ENCODE results near the gene EIF2A. TPM values are rescaled to one million over a fixed set of nuclear protein-coding genes. Genes with fewer than 3 reads are reported as not detected.
A peak's percentile ranks its signal among the peaks of the same experiment; 100 is the strongest.

The EIF2A gene
- polyA plus RNA-seq, 2 of the 4 experiments (the other 2 are of a cell fraction), result 105 to 141 TPM

DNA sequence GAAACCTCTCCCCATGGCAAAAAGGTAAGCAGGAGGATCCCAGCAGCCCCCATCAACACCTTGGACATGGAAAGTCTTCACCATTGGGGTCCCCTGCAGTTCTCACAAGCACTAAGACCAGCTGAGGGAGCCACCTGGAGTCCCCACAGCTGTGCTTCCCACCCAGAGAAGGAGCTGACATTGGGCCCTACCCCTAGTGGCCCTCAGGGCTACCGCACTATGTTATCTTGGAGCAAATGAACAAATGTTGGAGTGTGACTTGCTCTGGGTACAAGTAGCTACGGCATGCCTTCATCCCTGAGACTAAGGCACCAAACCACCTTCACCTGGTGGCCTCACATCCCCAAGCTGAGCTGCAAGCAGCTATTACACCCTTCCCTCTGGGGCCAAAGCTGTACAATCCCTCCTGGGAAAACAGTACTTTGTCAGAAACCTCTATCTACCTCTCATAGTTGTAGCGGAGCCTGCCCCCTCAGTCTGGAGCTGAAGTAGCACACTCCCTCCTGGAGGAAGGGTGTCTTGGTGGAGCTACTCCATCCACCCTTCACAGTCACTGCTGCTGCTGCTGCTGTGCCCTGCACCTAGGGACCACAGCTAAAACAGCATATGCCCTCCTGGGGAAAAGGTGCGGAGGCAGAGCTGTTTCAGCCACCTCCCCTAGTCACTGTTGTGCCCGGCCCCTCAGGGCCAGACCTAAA is 43.0 kb upstream of the EIF2A start:
- TF ChIP-seq, protein P1, sequence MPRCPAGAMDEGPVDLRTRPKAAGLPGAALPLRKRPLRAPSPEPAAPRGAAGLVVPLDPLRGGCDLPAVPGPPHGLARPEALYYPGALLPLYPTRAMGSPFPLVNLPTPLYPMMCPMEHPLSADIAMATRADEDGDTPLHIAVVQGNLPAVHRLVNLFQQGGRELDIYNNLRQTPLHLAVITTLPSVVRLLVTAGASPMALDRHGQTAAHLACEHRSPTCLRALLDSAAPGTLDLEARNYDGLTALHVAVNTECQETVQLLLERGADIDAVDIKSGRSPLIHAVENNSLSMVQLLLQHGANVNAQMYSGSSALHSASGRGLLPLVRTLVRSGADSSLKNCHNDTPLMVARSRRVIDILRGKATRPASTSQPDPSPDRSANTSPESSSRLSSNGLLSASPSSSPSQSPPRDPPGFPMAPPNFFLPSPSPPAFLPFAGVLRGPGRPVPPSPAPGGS (IDR thresholded peaks at IDR 0.05), result no peak
- no peak for TF ChIP-seq EP300 (IDR thresholded peaks at IDR 0.05)
- no peak for TF ChIP-seq CBX2 (IDR thresholded peaks at IDR 0.05; ENCODE audit: borderline replicate concordance, low read depth)
- no peak for TF ChIP-seq JUNB (IDR thresholded peaks at IDR 0.05)
- no peak for TF ChIP-seq RAD21 (conservative IDR thresholded peaks at IDR 0.05 in 1 of 2, IDR thresholded peaks at IDR 0.05 in 1 of 2)
- TF ChIP-seq FOXS1 (CRISPR knock-in tag; IDR thresholded peaks at IDR 0.05), result no peak
- no peak for TF ChIP-seq FOSL2 (IDR thresholded peaks at IDR 0.05)
- TF ChIP-seq FOSL2 (CRISPR knock-in tag; IDR thresholded peaks at IDR 0.05), result no peak
- no peak for TF ChIP-seq CHD4 (IDR thresholded peaks at IDR 0.05; ENCODE audit: borderline replicate concordance)
- no peak for TF ChIP-seq RARB (CRISPR knock-in tag; IDR thresholded peaks at IDR 0.05)
- TF ChIP-seq RCOR1 (IDR thresholded peaks at IDR 0.05; ENCODE audit: low read depth, low read length), result no peak
- TF ChIP-seq RNF2 (IDR thresholded peaks at IDR 0.05; ENCODE audit: borderline replicate concordance, low read depth), result no peak
- TF ChIP-seq, protein P2, sequence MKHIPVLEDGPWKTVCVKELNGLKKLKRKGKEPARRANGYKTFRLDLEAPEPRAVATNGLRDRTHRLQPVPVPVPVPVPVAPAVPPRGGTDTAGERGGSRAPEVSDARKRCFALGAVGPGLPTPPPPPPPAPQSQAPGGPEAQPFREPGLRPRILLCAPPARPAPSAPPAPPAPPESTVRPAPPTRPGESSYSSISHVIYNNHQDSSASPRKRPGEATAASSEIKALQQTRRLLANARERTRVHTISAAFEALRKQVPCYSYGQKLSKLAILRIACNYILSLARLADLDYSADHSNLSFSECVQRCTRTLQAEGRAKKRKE (CRISPR knock-in tag; IDR thresholded peaks at IDR 0.05; ENCODE audit: low read depth), result no peak
- TF ChIP-seq, protein P3, sequence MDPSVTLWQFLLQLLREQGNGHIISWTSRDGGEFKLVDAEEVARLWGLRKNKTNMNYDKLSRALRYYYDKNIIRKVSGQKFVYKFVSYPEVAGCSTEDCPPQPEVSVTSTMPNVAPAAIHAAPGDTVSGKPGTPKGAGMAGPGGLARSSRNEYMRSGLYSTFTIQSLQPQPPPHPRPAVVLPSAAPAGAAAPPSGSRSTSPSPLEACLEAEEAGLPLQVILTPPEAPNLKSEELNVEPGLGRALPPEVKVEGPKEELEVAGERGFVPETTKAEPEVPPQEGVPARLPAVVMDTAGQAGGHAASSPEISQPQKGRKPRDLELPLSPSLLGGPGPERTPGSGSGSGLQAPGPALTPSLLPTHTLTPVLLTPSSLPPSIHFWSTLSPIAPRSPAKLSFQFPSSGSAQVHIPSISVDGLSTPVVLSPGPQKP (IDR thresholded peaks at IDR 0.05; ENCODE audit: low read depth, low read length), result no peak
- TF ChIP-seq, protein P4, sequence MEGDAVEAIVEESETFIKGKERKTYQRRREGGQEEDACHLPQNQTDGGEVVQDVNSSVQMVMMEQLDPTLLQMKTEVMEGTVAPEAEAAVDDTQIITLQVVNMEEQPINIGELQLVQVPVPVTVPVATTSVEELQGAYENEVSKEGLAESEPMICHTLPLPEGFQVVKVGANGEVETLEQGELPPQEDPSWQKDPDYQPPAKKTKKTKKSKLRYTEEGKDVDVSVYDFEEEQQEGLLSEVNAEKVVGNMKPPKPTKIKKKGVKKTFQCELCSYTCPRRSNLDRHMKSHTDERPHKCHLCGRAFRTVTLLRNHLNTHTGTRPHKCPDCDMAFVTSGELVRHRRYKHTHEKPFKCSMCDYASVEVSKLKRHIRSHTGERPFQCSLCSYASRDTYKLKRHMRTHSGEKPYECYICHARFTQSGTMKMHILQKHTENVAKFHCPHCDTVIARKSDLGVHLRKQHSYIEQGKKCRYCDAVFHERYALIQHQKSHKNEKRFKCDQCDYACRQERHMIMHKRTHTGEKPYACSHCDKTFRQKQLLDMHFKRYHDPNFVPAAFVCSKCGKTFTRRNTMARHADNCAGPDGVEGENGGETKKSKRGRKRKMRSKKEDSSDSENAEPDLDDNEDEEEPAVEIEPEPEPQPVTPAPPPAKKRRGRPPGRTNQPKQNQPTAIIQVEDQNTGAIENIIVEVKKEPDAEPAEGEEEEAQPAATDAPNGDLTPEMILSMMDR (IDR thresholded peaks at IDR 0.05), result no peak
- TF ChIP-seq HEYL (CRISPR knock-in tag; IDR thresholded peaks at IDR 0.05), result no peak
- POLR2A ChIA-PET, result no interaction called here
- DNase-seq (ENCODE audit: low read depth in 1 of 2, low spot score in 1 of 2) (no peak), ATAC-seq (peak; percentile 79 to 87), FAIRE-seq (no peak)
- 72% methylated on average over 5 of the region's 5 CpGs for WGBS (ENCODE audit: missing lambda C conversion rate)
- H3K9me3 ChIP-seq, result peaks cover 16% of the 10 kb centered on the region
- no peaks in the 10 kb centered on the region for H3K4me1 ChIP-seq
- H3K4me2 ChIP-seq, result no peak overlapping the region
- H3K4me3 ChIP-seq, result no peak overlapping the region
- H3K27ac ChIP-seq, result no peak overlapping the region
- CTCF ChIA-PET, result interaction anchor here (1.2 to 6.1 kb wide), 8 partner anchors 8 to 566 kb away, joined by 3 to 45 read pairs (median 6); no protein-coding TSS in a partner anchor

DNA sequence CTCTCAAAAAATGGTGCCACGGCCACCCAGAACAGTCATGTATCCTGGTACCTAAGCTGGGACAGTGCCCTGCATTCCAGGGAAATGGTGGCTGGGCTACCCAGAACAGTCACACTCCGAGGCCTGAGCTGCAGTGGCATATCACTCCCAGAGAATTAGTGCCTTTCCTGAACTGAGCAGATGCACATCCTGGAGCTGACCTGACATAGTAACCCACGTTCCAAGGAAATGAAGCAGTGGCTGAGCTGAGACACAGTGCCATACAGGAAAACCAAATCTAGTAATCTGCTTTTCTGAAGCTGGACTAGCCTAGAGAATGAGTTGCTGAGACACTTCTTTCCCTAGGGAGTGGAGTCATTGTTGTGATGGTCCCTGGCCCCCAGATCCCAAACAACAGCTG is 42.1 kb upstream of the EIF2A start:
- no peak overlapping the region for H3K27ac ChIP-seq
- ATAC-seq (no peak), FAIRE-seq (no peak), DNase-seq (ENCODE audit: low read depth in 1 of 2, low spot score in 1 of 2) (no peak)
- TF ChIP-seq FOSL2 (IDR thresholded peaks at IDR 0.05), result no peak
- no peak for TF ChIP-seq FOSL2 (CRISPR knock-in tag; IDR thresholded peaks at IDR 0.05)
- no peak for TF ChIP-seq BHLHE40 (IDR thresholded peaks at IDR 0.05; ENCODE audit: low read depth, low read length)
- no peak for TF ChIP-seq MYC (IDR thresholded peaks at IDR 0.05; ENCODE audit: borderline replicate concordance, low read length)
- TF ChIP-seq, protein P5, sequence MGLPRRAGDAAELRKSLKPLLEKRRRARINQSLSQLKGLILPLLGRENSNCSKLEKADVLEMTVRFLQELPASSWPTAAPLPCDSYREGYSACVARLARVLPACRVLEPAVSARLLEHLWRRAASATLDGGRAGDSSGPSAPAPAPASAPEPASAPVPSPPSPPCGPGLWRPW (IDR thresholded peaks at IDR 0.05), result no peak
- TF ChIP-seq, protein P6, sequence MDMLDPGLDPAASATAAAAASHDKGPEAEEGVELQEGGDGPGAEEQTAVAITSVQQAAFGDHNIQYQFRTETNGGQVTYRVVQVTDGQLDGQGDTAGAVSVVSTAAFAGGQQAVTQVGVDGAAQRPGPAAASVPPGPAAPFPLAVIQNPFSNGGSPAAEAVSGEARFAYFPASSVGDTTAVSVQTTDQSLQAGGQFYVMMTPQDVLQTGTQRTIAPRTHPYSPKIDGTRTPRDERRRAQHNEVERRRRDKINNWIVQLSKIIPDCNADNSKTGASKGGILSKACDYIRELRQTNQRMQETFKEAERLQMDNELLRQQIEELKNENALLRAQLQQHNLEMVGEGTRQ (IDR thresholded peaks at IDR 0.05), result no peak
- TF ChIP-seq PHF8 (IDR thresholded peaks at IDR 0.05; ENCODE audit: borderline replicate concordance, low read depth), result no peak
- TF ChIP-seq POLR2AphosphoS2 (conservative IDR thresholded peaks at IDR 0.05; ENCODE audit: low read length), result no peak
- TF ChIP-seq EHMT2 (IDR thresholded peaks at IDR 0.05; ENCODE audit: low read depth), result no peak
- TF ChIP-seq EP300 (IDR thresholded peaks at IDR 0.05), result no peak
- no peak for TF ChIP-seq CBX2 (IDR thresholded peaks at IDR 0.05; ENCODE audit: borderline replicate concordance, low read depth)
- no peak for TF ChIP-seq HOXA7 (CRISPR knock-in tag; IDR thresholded peaks at IDR 0.05)
- TF ChIP-seq, protein P7, sequence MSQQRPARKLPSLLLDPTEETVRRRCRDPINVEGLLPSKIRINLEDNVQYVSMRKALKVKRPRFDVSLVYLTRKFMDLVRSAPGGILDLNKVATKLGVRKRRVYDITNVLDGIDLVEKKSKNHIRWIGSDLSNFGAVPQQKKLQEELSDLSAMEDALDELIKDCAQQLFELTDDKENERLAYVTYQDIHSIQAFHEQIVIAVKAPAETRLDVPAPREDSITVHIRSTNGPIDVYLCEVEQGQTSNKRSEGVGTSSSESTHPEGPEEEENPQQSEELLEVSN (IDR thresholded peaks at IDR 0.05; ENCODE audit: borderline replicate concordance, low read depth), result no peak
- no peak for TF ChIP-seq SREBF2 (IDR thresholded peaks at IDR 0.05)
- TF ChIP-seq HDAC2 (IDR thresholded peaks at IDR 0.05), result no peak
- no peak for TF ChIP-seq FOSB (CRISPR knock-in tag; IDR thresholded peaks at IDR 0.05)
- no peak for TF ChIP-seq KDM5A (IDR thresholded peaks at IDR 0.05)
- no peak for TF ChIP-seq ESRRA (IDR thresholded peaks at IDR 0.05; ENCODE audit: borderline replicate concordance, low read length)
- TF ChIP-seq POLR2A (IDR thresholded peaks at IDR 0.05; ENCODE audit: low read length), result no peak
- TF ChIP-seq ZSCAN20 (CRISPR knock-in tag; IDR thresholded peaks at IDR 0.05), result no peak
- 10% methylated on average over 3 of the region's 3 CpGs for WGBS (ENCODE audit: missing lambda C conversion rate)
- no peak overlapping the region for H3K4me2 ChIP-seq
- ChIA-PET POLR2A (no interaction called here), CTCF (interaction anchor here (0.7 to 6.1 kb wide), 8 partner anchors 9 to 697 kb away, joined by 3 to 45 read pairs (median 6); no protein-coding TSS in a partner anchor)
- H3K4me1 ChIP-seq, result no peaks in the 10 kb centered on the region
- peaks cover 16% of the 10 kb centered on the region for H3K9me3 ChIP-seq
- no peak overlapping the region for H3K4me3 ChIP-seq
